ENCODE results near the gene PIK3R6.

DNA sequence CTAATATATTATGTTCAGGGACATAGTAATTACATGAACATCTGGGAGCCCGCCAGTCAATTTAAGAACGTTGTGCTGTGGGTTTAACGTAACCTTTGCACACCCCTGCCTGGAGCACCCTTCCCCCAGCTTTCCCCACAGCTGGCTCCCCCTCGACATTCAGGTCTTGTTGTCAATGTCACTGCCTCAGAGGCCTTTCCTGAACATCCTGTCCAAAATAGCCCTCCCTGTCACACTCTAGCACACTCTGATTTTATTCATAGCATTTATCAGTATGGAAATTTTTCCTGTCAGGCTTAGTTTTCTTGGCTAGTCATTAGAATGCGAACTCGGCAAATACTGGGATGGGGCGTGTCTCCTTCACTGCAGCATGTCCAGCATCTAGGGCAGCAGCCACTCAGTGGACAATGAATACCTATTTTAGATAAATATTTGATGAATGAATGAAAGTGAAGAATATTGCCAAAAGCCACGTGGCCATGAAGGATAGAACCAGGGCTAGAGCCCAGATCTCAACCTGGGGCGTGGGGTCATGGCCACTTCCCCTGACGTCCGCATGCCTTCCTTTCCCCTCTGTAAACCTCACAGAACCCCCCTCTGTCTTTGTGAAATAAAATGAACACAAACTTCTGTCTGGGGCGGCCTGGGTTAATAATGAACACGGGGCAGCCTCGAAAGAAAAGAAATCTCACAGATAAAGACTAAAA, 10.5 kb downstream of the PIK3R6 start:
- TF ChIP-seq POLR2AphosphoS5 (IDR thresholded peaks at IDR 0.05; ENCODE audit: borderline replicate concordance, low read depth, low read length) (no peak), EZH2 (IDR thresholded peaks at IDR 0.05) (no peak)
